Cardiac fibroblast (primary cell): ENCODE measurements around the gene CRY1.

Source experiments
- DNase-seq, 2 donors: peaks; one replicate each; pipeline versions ENCODE4 v3.0.0 to v3.0.0-alpha.2; 2010; ENCODE audit warnings: low read depth in 2 of 2
- H3K4me3 ChIP-seq, 2 donors: replicated peaks in 1 of 2; 1 replicate in 1 of 2; 2 replicates in 1 of 2; pipeline ENCODE4 v1.5.1; 2011; ENCODE audit warnings: low read depth in 2 of 2, low read length in 2 of 2, mild to moderate bottlenecking in 2 of 2, moderate library complexity in 1 of 2
- TF ChIP-seq, protein P1 (sequence below): IDR thresholded peaks from one replicate; pipeline ENCODE4 v1.5.1; 2011; ENCODE audit warnings: low read depth, mild to moderate bottlenecking, low read length, inconsistent platforms

The CRY1 gene

DNA sequence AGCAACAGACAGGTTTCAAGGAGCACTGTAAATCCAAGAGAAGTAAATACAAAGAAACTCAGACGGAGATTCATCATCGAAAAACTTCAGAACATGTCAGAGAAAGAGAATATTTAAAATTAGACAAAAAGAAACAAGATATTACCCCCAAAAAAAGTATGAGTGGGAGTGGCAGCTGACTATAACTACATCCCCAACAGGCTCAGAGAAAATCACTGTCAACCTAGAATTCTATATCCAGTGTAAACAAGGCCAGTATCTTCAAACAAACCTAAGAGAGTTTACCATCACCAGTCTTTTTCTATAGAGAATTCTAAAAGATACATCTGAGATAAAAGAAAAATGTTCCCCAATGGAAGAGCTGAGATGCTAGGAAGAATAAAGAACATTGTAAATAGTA is 39.6 kb downstream of the CRY1 start:
- DNase-seq = no peak
- TF ChIP-seq, protein P1, sequence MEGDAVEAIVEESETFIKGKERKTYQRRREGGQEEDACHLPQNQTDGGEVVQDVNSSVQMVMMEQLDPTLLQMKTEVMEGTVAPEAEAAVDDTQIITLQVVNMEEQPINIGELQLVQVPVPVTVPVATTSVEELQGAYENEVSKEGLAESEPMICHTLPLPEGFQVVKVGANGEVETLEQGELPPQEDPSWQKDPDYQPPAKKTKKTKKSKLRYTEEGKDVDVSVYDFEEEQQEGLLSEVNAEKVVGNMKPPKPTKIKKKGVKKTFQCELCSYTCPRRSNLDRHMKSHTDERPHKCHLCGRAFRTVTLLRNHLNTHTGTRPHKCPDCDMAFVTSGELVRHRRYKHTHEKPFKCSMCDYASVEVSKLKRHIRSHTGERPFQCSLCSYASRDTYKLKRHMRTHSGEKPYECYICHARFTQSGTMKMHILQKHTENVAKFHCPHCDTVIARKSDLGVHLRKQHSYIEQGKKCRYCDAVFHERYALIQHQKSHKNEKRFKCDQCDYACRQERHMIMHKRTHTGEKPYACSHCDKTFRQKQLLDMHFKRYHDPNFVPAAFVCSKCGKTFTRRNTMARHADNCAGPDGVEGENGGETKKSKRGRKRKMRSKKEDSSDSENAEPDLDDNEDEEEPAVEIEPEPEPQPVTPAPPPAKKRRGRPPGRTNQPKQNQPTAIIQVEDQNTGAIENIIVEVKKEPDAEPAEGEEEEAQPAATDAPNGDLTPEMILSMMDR = no peak
- no peak overlapping the region for H3K4me3 ChIP-seq

DNA sequence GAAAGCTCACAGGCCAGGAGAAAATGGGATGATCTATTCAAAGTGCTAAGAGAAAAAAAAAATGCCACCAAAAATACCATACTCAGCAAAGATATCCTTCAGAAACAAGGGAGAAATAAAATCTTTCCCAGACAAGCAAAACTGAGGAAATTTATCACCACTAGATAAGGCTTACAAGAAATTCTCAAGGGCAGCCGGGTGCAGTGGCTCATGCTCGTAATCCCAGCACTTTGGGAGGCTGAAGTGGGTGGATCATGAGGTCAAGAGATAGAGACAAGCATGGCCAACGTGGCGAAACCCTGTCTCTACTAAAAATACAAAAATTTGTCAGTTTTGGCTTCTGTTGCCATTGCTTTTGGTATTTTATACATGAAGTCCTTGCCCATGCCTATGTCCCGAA is 48.2 kb downstream of the CRY1 start:
- TF ChIP-seq, protein P1 = no peak
- DNase-seq = peak in 1 of 2 donors; percentile 22
- no peak overlapping the region for H3K4me3 ChIP-seq

DNA sequence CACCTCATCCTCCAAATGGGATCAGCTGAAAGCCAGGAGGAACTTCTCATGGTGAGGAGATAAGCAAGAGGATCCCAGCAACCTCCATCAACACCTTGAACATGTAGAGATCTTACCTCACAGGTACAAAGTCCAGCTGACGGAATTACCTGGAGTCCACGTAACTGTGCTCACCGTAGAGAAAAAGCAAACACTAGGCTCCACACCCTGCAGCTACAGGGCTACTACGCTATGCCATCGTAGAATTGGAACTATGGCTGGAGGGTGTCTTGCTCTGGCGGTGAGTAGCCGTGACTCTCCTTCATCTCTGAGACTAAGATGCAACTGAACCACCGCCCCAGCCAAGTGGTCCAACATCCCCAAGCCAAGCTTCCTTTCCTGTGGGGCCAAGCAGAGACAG is 50.5 kb downstream of the CRY1 start:
- DNase-seq = no peak
- H3K4me3 ChIP-seq = no peak overlapping the region
- TF ChIP-seq, protein P1 = no peak

DNA sequence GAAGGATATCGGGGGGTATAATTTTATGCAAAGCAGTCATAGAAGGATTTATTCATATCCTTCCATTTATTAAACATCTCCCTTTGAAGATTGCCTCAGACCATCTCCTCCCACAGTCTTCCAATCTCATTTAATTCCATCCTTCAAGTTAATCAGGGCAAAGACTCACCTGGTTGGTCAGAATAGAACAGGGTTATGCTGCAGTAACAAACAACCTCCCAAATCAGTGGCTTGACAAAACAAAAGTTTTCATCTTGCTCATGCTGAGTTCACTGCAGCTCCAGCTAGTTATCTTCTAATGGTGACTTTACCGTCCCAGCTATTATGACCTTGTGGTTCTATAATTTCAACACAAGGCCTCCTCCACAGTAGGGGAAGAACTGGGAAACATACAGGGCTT is 57.6 kb downstream of the CRY1 start:
- DNase-seq = no peak
- TF ChIP-seq, protein P1 = no peak
- H3K4me3 ChIP-seq = no peak overlapping the region

GRCh38 chr12:107033758-107034739 is 59.3 kb downstream of the CRY1 start:
- TF ChIP-seq, protein P1 = no peak
- H3K4me3 ChIP-seq = no peak overlapping the region
- peak; percentile 20 to 21 for DNase-seq

DNA sequence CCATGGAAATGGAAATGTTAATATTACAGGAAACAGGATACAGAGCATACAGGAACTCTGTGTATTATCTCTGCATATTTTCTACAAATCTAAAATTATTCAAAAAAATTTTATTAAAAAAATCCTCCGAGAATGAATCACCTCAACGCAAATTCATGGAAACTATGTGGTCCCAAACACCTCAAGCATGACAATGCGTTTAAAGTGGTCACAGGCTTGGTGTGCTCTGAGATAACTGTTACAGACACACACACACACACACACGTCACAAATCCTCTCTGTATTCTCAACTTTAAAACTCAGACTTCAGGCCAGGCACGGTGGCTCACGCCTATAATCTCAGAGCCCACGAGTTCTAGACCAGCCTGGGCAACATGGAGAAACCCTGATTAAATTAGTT is 61.1 kb downstream of the CRY1 start:
- TF ChIP-seq, protein P1 = no peak
- H3K4me3 ChIP-seq = no peak overlapping the region
- DNase-seq = no peak

GRCh38 chr12:107031061-107031460 is 62.3 kb downstream of the CRY1 start:
- TF ChIP-seq, protein P1 = no peak

More at GRCh38 chr12:107031061-107031460, 62.3 kb downstream of the CRY1 start:
- H3K4me3 ChIP-seq = no peak overlapping the region
- DNase-seq = no peak
